ENCODE measurements around the gene GNB1L. TPM values are rescaled to one million over a fixed set of nuclear protein-coding genes. Genes with fewer than 3 reads are reported as not detected.

The GNB1L gene
- total RNA-seq, 4 donors from 2014 or later: 1.8 to 5.1 (median 4.5) TPM

GRCh38 chr22:19853879-19854777 lies 546 bp downstream of the GNB1L start:
- H3K36me3 ChIP-seq: peaks cover 10 to 14% of the 10 kb centered on the region in 2 donors
- peak in 1 of 2 donors; percentile 32 for DNase-seq
- intact Hi-C loops (cut with DNase I): no loop called here
- no peak for TF ChIP-seq POLR2A (IDR thresholded peaks at IDR 0.05)
- TF ChIP-seq, protein P1, sequence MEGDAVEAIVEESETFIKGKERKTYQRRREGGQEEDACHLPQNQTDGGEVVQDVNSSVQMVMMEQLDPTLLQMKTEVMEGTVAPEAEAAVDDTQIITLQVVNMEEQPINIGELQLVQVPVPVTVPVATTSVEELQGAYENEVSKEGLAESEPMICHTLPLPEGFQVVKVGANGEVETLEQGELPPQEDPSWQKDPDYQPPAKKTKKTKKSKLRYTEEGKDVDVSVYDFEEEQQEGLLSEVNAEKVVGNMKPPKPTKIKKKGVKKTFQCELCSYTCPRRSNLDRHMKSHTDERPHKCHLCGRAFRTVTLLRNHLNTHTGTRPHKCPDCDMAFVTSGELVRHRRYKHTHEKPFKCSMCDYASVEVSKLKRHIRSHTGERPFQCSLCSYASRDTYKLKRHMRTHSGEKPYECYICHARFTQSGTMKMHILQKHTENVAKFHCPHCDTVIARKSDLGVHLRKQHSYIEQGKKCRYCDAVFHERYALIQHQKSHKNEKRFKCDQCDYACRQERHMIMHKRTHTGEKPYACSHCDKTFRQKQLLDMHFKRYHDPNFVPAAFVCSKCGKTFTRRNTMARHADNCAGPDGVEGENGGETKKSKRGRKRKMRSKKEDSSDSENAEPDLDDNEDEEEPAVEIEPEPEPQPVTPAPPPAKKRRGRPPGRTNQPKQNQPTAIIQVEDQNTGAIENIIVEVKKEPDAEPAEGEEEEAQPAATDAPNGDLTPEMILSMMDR (IDR thresholded peaks at IDR 0.05): no peak
- H3K4me3 ChIP-seq (replicated peaks in 1 of 3): peak overlapping the region; percentile 73 to 86 (median 73)
- peaks cover 54 to 60% of the 10 kb centered on the region in 2 donors for H3K4me1 ChIP-seq
- 2 to 3% methylated on average over 10 to 23 of the region's 49 CpGs for WGBS, 2 donors
- H3K27ac ChIP-seq: peak overlapping the region; percentile 74 to 99 (median 98)
- no peaks in the 10 kb centered on the region for H3K9me3 ChIP-seq
- H3K27me3 ChIP-seq: no peaks in the 10 kb centered on the region

- 33 to 40% methylated on average over 8 to 10 of the region's 11 CpGs for WGBS, 2 donors
- intact Hi-C loops (cut with DNase I): no loop called here
- Histone ChIP-seq H3K4me3 (replicated peaks in 1 of 3) (peak overlapping the region in 2 of 3 donors; percentile 16 to 86), H3K27me3 (no peaks in the 10 kb centered on the region), H3K4me1 (peaks cover 62 to 69% of the 10 kb centered on the region in 2 donors), H3K36me3 (peaks cover 10 to 14% of the 10 kb centered on the region in 2 donors), H3K9me3 (no peaks in the 10 kb centered on the region), H3K27ac (peak overlapping the region in 2 of 3 donors; percentile 98 to 99)
- TF ChIP-seq POLR2A (IDR thresholded peaks at IDR 0.05): no peak
- TF ChIP-seq, protein P1 (IDR thresholded peaks at IDR 0.05): no peak
- peak; percentile 49 to 53 for DNase-seq
Observed at GRCh38 chr22:19853058-19853878, 1.4 kb downstream of the GNB1L start.

GRCh38 chr22:19852177-19852781 lies 2.4 kb downstream of the GNB1L start:
- no peaks in the 10 kb centered on the region for H3K9me3 ChIP-seq
- TF ChIP-seq, protein P1 (IDR thresholded peaks at IDR 0.05): no peak
- no peak for TF ChIP-seq POLR2A (IDR thresholded peaks at IDR 0.05)
- intact Hi-C loops (cut with DNase I): no loop called here
- H3K27ac ChIP-seq: no peak overlapping the region
- DNase-seq: no peak
- H3K4me3 ChIP-seq (replicated peaks in 1 of 3): no peak overlapping the region
- H3K27me3 ChIP-seq: no peaks in the 10 kb centered on the region
- H3K36me3 ChIP-seq: peaks cover 10 to 14% of the 10 kb centered on the region in 2 donors
- WGBS, 2 donors: 83 to 85% methylated on average over 12 of the region's 12 CpGs
- H3K4me1 ChIP-seq: peaks cover 71 to 73% of the 10 kb centered on the region in 2 donors

GRCh38 chr22:19851291-19852176 lies 3.1 kb downstream of the GNB1L start:
- H3K36me3 ChIP-seq: peaks cover 10 to 14% of the 10 kb centered on the region in 2 donors
- no peaks in the 10 kb centered on the region for H3K9me3 ChIP-seq
- intact Hi-C loops (cut with DNase I): no loop called here
- no peak overlapping the region for H3K4me3 ChIP-seq (replicated peaks in 1 of 3)
- TF ChIP-seq, protein P1 (IDR thresholded peaks at IDR 0.05): no peak
- TF ChIP-seq POLR2A (IDR thresholded peaks at IDR 0.05): no peak
- peak overlapping the region; percentile 62 to 91 (median 85) for H3K27ac ChIP-seq
- WGBS, 2 donors: 64 to 84% methylated on average over 7 to 15 of the region's 21 CpGs
- peak in 1 of 2 donors; percentile 39 for DNase-seq
- peaks cover 71% of the 10 kb centered on the region in 2 donors for H3K4me1 ChIP-seq
- H3K27me3 ChIP-seq: no peaks in the 10 kb centered on the region
